ENCODE results near the gene FOXL2. TPM values are rescaled to one million over a fixed set of nuclear protein-coding genes. Genes with fewer than 3 reads are reported as not detected.
A peak's percentile ranks its signal among the peaks of the same experiment; 100 is the strongest.

The FOXL2 gene
- total and polyA plus RNA-seq, 12 donors: 0.40 to 11.2 (median 3.6) TPM; not detected in 1

GRCh38 chr3:138949445-138950005, 2.6 kb upstream of the FOXL2 start:
- H3K4me3 ChIP-seq: peak overlapping the region in 1 of 4 donors; percentile 43
- H3K9me3 ChIP-seq (replicated peaks in 1 of 3): no peaks in the 10 kb centered on the region
- H3K27me3 ChIP-seq: peaks cover 41% of the 10 kb centered on the region
- no peak overlapping the region for H3K27ac ChIP-seq
- H3K4me1 ChIP-seq (replicated peaks in 1 of 2): peaks cover 30 to 33% of the 10 kb centered on the region in 2 donors
- no peak for TF ChIP-seq CTCF (IDR thresholded peaks at IDR 0.05)
- no peak for TF ChIP-seq POLR2A (IDR thresholded peaks at IDR 0.05)
- H3K36me3 ChIP-seq (replicated peaks in 1 of 2): no peaks in the 10 kb centered on the region
- DNase-seq: no peak
- 19 to 32% (median 22%) methylated on average over 16 to 27 of the region's 27 CpGs for WGBS, 4 donors
- intact Hi-C loops (cut with DNase I): no loop called here

GRCh38 chr3:138949002-138949418, 2.1 kb upstream of the FOXL2 start:
- H3K4me1 ChIP-seq (replicated peaks in 1 of 2): peaks cover 30 to 37% of the 10 kb centered on the region in 2 donors
- TF ChIP-seq POLR2A (IDR thresholded peaks at IDR 0.05): no peak
- TF ChIP-seq CTCF (IDR thresholded peaks at IDR 0.05): no peak
- H3K27ac ChIP-seq: no peak overlapping the region
- WGBS, 4 donors: 64 to 75% (median 68%) methylated on average over 5 of the region's 5 CpGs
- no peaks in the 10 kb centered on the region for H3K9me3 ChIP-seq (replicated peaks in 1 of 3)
- H3K27me3 ChIP-seq: peaks cover 46% of the 10 kb centered on the region
- no peak for DNase-seq
- no peak overlapping the region for H3K4me3 ChIP-seq
- no peaks in the 10 kb centered on the region for H3K36me3 ChIP-seq (replicated peaks in 1 of 2)
- intact Hi-C loops (cut with DNase I): no loop called here

- Histone ChIP-seq H3K27ac (no peak overlapping the region), H3K36me3 (replicated peaks in 1 of 2) (no peaks in the 10 kb centered on the region), H3K9me3 (replicated peaks in 1 of 3) (no peaks in the 10 kb centered on the region), H3K4me3 (no peak overlapping the region), H3K4me1 (replicated peaks in 1 of 2) (peaks cover 30 to 37% of the 10 kb centered on the region in 2 donors), H3K27me3 (peaks cover 50% of the 10 kb centered on the region)
- intact Hi-C loops (cut with DNase I): no loop called here
- no peak for DNase-seq
- 74 to 100% (median 84%) methylated on average over 3 of the region's 3 CpGs for WGBS, 4 donors
- TF ChIP-seq CTCF (IDR thresholded peaks at IDR 0.05) (no peak), POLR2A (IDR thresholded peaks at IDR 0.05) (no peak)
Measured at GRCh38 chr3:138948371-138949001, 1.5 kb upstream of the FOXL2 start.

GRCh38 chr3:138947495-138948121, 671 bp upstream of the FOXL2 start:
- peaks cover 30 to 37% of the 10 kb centered on the region in 2 donors for H3K4me1 ChIP-seq (replicated peaks in 1 of 2)
- 34 to 56% (median 38%) methylated on average over 6 to 21 of the region's 21 CpGs for WGBS, 4 donors
- no peaks in the 10 kb centered on the region for H3K9me3 ChIP-seq (replicated peaks in 1 of 3)
- peak overlapping the region in 2 of 5 donors; percentile 68 to 74 for H3K27ac ChIP-seq
- peaks cover 59% of the 10 kb centered on the region for H3K27me3 ChIP-seq
- peak overlapping the region in 1 of 4 donors; percentile 64 for H3K4me3 ChIP-seq
- H3K36me3 ChIP-seq (replicated peaks in 1 of 2): no peaks in the 10 kb centered on the region
- peak in 1 of 7 donors; percentile 42 for DNase-seq
- intact Hi-C loops (cut with DNase I): no loop called here
- TF ChIP-seq CTCF (IDR thresholded peaks at IDR 0.05): no peak
- no peak for TF ChIP-seq POLR2A (IDR thresholded peaks at IDR 0.05)

Measured in adrenal gland (tissue), 12 donors.